Measurements from ENCODE around the gene MRPL57.

DNA sequence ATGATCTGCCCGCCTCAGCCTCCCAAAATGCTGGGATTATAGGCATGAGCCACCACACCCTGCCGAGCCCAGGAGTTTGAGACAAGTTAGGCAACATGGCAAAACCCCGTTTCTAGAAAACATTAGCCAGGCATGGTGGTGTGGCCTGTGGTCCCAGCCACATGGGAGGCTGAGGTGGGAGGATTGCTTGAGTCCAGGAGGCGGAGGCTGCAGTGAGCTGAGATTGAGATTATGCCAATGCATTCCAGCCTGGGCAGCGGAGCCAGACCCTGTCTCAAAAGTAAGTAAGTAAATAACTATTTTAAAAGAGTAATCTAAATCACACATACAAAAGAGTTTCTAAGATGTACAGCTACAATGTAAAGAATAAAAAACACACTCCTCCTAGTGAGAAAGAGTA, 42.0 kb upstream of the MRPL57 start:
- TF ChIP-seq CTCF (IDR thresholded peaks at IDR 0.05) (no peak), POLR2A (IDR thresholded peaks at IDR 0.05) (no peak), POLR2AphosphoS5 (IDR thresholded peaks at IDR 0.05) (no peak)

Measured in prostate gland (tissue), 2 donors.